SK-N-SH (cell line): ENCODE measurements around the gene RFNG. TPM values are rescaled to one million over a fixed set of nuclear protein-coding genes. Genes with fewer than 3 reads are reported as not detected.

ENCODE experiments used
- CTCF ChIA-PET: fragments of 300-600, 350-600 bp; formaldehyde crosslinking; extraction: SDS; loops from one replicate; lab custom pipeline; 2021; lab: Yijun Ruan, JAX
- POLR2A ChIA-PET: fragments of 350-600 bp; sonication (Branson Sonifier 250); formaldehyde crosslinking; extraction: SDS; loops from one replicate; lab custom pipeline; 2020; ENCODE audit warnings: antibody characterized with exemption, inconsistent platforms; lab: Yijun Ruan, JAX
- DNase-seq: peaks from one replicate; pipeline ENCODE4 v3.0.0; 2012
- H2AFZ ChIP-seq: fragments of 200-600 bp; sonication (generic); 2 replicates; pipeline ENCODE4 v1.8.1; 2016; ENCODE audit warnings: antibody characterized with exemption, mild to moderate bottlenecking, low read depth
- H3F3A ChIP-seq: fragments of 200-600 bp; sonication (generic); replicated peaks from 2 replicates; pipeline ENCODE3; 2016; ENCODE audit warnings: antibody characterized with exemption, mild to moderate bottlenecking; ENCODE audit not compliant: insufficient read depth
- H3K27ac ChIP-seq, 2 experiments: fragments of 200-500 bp in 1 of 2; fragments of 200-600 bp in 1 of 2; sonication (Bioruptor generic) in 1 of 2; sonication (generic), shearing (Covaris generic) in 1 of 2; 2 replicates each; pipeline versions ENCODE4 v1.5.1 to v1.6.1; 2014 to 2016; ENCODE audit warnings: low read depth in 2 of 2, inconsistent platforms in 1 of 2, low read length in 1 of 2, mild to moderate bottlenecking in 1 of 2, mixed read lengths in 1 of 2
- H3K27me3 ChIP-seq: fragments of 200-600 bp; sonication (generic), shearing (Covaris generic); 2 replicates; pipeline ENCODE4 v1.6.1; 2016; ENCODE audit warnings: mixed run types; ENCODE audit not compliant: insufficient read depth
- H3K36me3 ChIP-seq, 2 experiments: fragments of 200-500 bp in 1 of 2; fragments of 200-600 bp in 1 of 2; sonication (Bioruptor generic) in 1 of 2; sonication (generic) in 1 of 2; replicated peaks in 1 of 2; 2 replicates each; pipeline versions ENCODE3 to v1.5.1; 2014 to 2016; ENCODE audit warnings: low read length in 1 of 2, mild to moderate bottlenecking in 1 of 2; ENCODE audit not compliant: insufficient read depth in 2 of 2, control insufficient read depth in 1 of 2
- H3K4me1 ChIP-seq, 2 experiments: fragments of 200-500 bp in 1 of 2; fragments of 200-600 bp in 1 of 2; sonication (Bioruptor generic) in 1 of 2; sonication (generic), shearing (Covaris generic) in 1 of 2; 2 replicates each; pipeline versions ENCODE4 v1.5.1 to v1.6.1; 2014 to 2016; ENCODE audit warnings: low read depth in 1 of 2, low read length in 1 of 2, mixed run types in 1 of 2; ENCODE audit not compliant: insufficient read depth in 2 of 2, control insufficient read depth in 1 of 2
- H3K4me2 ChIP-seq: fragments of 200-600 bp; sonication (generic), shearing (Covaris generic); 2 replicates; pipeline ENCODE4 v1.6.1; 2017; ENCODE audit warnings: mixed run types
- H3K4me3 ChIP-seq, 2 experiments: fragments of 200-500 bp in 1 of 2; fragments of 200-600 bp in 1 of 2; sonication (Bioruptor generic) in 1 of 2; sonication (generic), shearing (Covaris generic) in 1 of 2; 2 replicates each; pipeline versions ENCODE4 v1.5.1 to v1.8.1; 2014 to 2016; ENCODE audit warnings: low read depth in 2 of 2, inconsistent platforms in 1 of 2, low read length in 1 of 2, mild to moderate bottlenecking in 1 of 2, mixed read lengths in 1 of 2, moderate library complexity in 1 of 2
- H3K79me2 ChIP-seq: fragments of 200-600 bp; sonication (generic); 2 replicates; pipeline ENCODE4 v1.8.1; 2017; ENCODE audit warnings: mild to moderate bottlenecking; ENCODE audit not compliant: insufficient read depth
- H3K9ac ChIP-seq: fragments of 200-600 bp; sonication (generic); 2 replicates; pipeline ENCODE4 v1.6.1; 2017; ENCODE audit warnings: mixed run types
- H3K9me2 ChIP-seq: fragments of 200-600 bp; sonication (generic); 2 replicates; pipeline ENCODE4 v1.6.1; 2017; ENCODE audit warnings: mixed run types
- H3K9me3 ChIP-seq: fragments of 200-600 bp; sonication (generic); 2 replicates; pipeline ENCODE4 v1.6.1; 2017; ENCODE audit warnings: mixed run types, mild to moderate bottlenecking, moderate library complexity
- H4K20me1 ChIP-seq: fragments of 200-600 bp; sonication (generic); 2 replicates; pipeline ENCODE4 v1.6.1; 2017; ENCODE audit warnings: mild to moderate bottlenecking, mixed run types; ENCODE audit not compliant: insufficient read depth
- CHD2 ChIP-seq: fragments of 150-350 bp; IDR thresholded peaks from 2 replicates; pipeline ENCODE4 v1.6.1; 2018; ENCODE audit warnings: low read length; ENCODE audit not compliant: partially characterized antibody
- ELF1 ChIP-seq: IDR thresholded peaks from 2 replicates; pipeline ENCODE4 v1.4.0; 2012
- JUND ChIP-seq: IDR thresholded peaks from 2 replicates; pipeline ENCODE4 v1.4.0; 2012
- MAX ChIP-seq: IDR thresholded peaks from 2 replicates; pipeline ENCODE4 v1.4.0; 2012; ENCODE audit warnings: low read depth
- MXI1 ChIP-seq: IDR thresholded peaks from 2 replicates; pipeline ENCODE4 v1.6.1; 2012; ENCODE audit warnings: mild to moderate bottlenecking, low read depth, low read length, improper control_type of control experiment
- REST ChIP-seq: IDR thresholded peaks from 2 replicates; pipeline ENCODE4 v1.6.1; 2012; ENCODE audit warnings: mild to moderate bottlenecking, low read depth, low read length, moderate library complexity
- TAF1 ChIP-seq: IDR thresholded peaks from 2 replicates; pipeline ENCODE4 v1.6.1; 2012; ENCODE audit warnings: low read depth, mild to moderate bottlenecking, low read length, moderate library complexity, borderline replicate concordance
- YY1 ChIP-seq: IDR thresholded peaks from 2 replicates; pipeline ENCODE4 v1.4.0; 2012; ENCODE audit warnings: low read depth, mild to moderate bottlenecking
- WGBS: methylation state at CpG from one replicate; pipeline ENCODE4 v1.1.6; 2017; ENCODE audit warnings: low lambda C conversion rate; 5-methylcytosine and 5-hydroxymethylcytosine counted together
- polyA plus RNA-seq, 3 experiments: library from polyadenylated mRNA; depleted of rRNA; stranded (reverse); fragments of >200 nt; gene quantifications; 2 replicates each; pipeline ENCODE4 v1.2.3, GENCODE V29; 2012
- TF ChIP-seq, protein P1 (sequence below): IDR thresholded peaks from 2 replicates; pipeline ENCODE4 v1.4.0; 2012; ENCODE audit warnings: low read depth, borderline replicate concordance
- TF ChIP-seq, protein P2 (sequence below): IDR thresholded peaks from 2 replicates; pipeline ENCODE4 v1.4.0; 2012; ENCODE audit warnings: low read depth, borderline replicate concordance

RFNG gene
- polyA plus RNA-seq, 1 of the 3 experiments (the other 2 are of a cell fraction), result 68.6 TPM

- peaks cover 21 to 47% of the 10 kb centered on the region in 2 experiments for H3K4me1 ChIP-seq
- H3K9ac ChIP-seq, result peak overlapping the region; percentile 88
- H2AFZ ChIP-seq, result no peak overlapping the region
- peaks cover 39% of the 10 kb centered on the region for H3K79me2 ChIP-seq
- peak overlapping the region; percentile 100 for H3K4me2 ChIP-seq
- WGBS, result 11% methylated on average over 12 of the region's 77 CpGs
- POLR2A ChIA-PET, result interaction anchor here (0.5 to 2.2 kb wide), 14 partner anchors 9 to 186 kb away, joined by 3 to 19 read pairs (median 4); partner anchors contain the start of genes CENPX, DCXR and LRRC45
- peak; percentile 91 for DNase-seq
- H4K20me1 ChIP-seq, result peaks cover 23% of the 10 kb centered on the region
- H3K9me2 ChIP-seq, result no peaks in the 10 kb centered on the region
- H3K9me3 ChIP-seq, result no peaks in the 10 kb centered on the region
- H3K4me3 ChIP-seq, result peak overlapping the region; percentile 86 to 94
- TF ChIP-seq ELF1 (no peak), YY1 (no peak; the same call in 1 of the 2 replicates), REST (0 out of 2 replicates have a peak, but pooled peaks have one; percentile 32), MAX (peak; percentile 85), TAF1 (0 out of 2 replicates have a peak, but pooled peaks have one; percentile 18), JUND (no peak), CHD2 (peak; percentile 67), MXI1 (peak; percentile 71)
- TF ChIP-seq, protein P1, sequence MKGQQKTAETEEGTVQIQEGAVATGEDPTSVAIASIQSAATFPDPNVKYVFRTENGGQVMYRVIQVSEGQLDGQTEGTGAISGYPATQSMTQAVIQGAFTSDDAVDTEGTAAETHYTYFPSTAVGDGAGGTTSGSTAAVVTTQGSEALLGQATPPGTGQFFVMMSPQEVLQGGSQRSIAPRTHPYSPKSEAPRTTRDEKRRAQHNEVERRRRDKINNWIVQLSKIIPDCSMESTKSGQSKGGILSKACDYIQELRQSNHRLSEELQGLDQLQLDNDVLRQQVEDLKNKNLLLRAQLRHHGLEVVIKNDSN, result peak; percentile 67
- TF ChIP-seq, protein P2, sequence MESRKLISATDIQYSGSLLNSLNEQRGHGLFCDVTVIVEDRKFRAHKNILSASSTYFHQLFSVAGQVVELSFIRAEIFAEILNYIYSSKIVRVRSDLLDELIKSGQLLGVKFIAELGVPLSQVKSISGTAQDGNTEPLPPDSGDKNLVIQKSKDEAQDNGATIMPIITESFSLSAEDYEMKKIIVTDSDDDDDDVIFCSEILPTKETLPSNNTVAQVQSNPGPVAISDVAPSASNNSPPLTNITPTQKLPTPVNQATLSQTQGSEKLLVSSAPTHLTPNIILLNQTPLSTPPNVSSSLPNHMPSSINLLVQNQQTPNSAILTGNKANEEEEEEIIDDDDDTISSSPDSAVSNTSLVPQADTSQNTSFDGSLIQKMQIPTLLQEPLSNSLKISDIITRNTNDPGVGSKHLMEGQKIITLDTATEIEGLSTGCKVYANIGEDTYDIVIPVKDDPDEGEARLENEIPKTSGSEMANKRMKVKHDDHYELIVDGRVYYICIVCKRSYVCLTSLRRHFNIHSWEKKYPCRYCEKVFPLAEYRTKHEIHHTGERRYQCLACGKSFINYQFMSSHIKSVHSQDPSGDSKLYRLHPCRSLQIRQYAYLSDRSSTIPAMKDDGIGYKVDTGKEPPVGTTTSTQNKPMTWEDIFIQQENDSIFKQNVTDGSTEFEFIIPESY, result no peak
- peaks cover 12% of the 10 kb centered on the region for H3F3A ChIP-seq
- H3K36me3 ChIP-seq, result peaks cover 20 to 35% of the 10 kb centered on the region in 2 experiments
- H3K27me3 ChIP-seq, result no peaks in the 10 kb centered on the region
- CTCF ChIA-PET, result interaction anchor here (1.0 to 2.6 kb wide), 8 partner anchors 9 to 138 kb away, joined by 3 to 14 read pairs (median 6); partner anchors contain the start of genes CENPX and LRRC45
- H3K27ac ChIP-seq, result peak overlapping the region; percentile 77 to 94
Observed at GRCh38 chr17:82097184-82097918, 45.7 kb upstream of the RFNG start.
